Mesendoderm (in vitro differentiated cells): ENCODE results near the gene ZNF722. TPM values are rescaled to one million over a fixed set of nuclear protein-coding genes. Genes with fewer than 3 reads are reported as not detected.
"Not testable (repeated sequence)": the region's sequence is repeated elsewhere in the genome, so short reads cannot be mapped to it uniquely, and the experiment has no call there.

Experiments
- DNase-seq: peaks from one replicate; pipeline ENCODE4 v3.0.0; 2013
- H2AK5ac ChIP-seq: 2 replicates; pipeline ENCODE4 v1.6.1; 2013; ENCODE audit warnings: low read length, inconsistent platforms
- H2BK120ac ChIP-seq: 2 replicates; pipeline ENCODE4 v1.6.1; 2013; ENCODE audit warnings: low read depth, mild to moderate bottlenecking, low read length, moderate library complexity, mixed read lengths
- H2BK15ac ChIP-seq: replicated peaks from 2 replicates; pipeline ENCODE4 v1.6.1; 2013; ENCODE audit warnings: low read depth, mild to moderate bottlenecking, moderate library complexity
- H2BK5ac ChIP-seq: 2 replicates; pipeline ENCODE4 v1.6.1; 2013; ENCODE audit warnings: low read length, inconsistent platforms
- H3K18ac ChIP-seq: 2 replicates; pipeline ENCODE4 v1.6.1; 2013; ENCODE audit warnings: mild to moderate bottlenecking, low read length, mixed read lengths
- H3K23ac ChIP-seq: one replicate; pipeline ENCODE4 v1.6.1; 2013; ENCODE audit warnings: low read length
- H3K27ac ChIP-seq: 2 replicates; pipeline ENCODE4 v1.5.1; 2013; ENCODE audit warnings: low read depth, mild to moderate bottlenecking, inconsistent platforms, low read length, moderate library complexity
- H3K27me3 ChIP-seq: 2 replicates; pipeline ENCODE4 v1.6.1; 2013; ENCODE audit warnings: low read length, control low read depth, mild to moderate bottlenecking, inconsistent platforms; ENCODE audit not compliant: insufficient read depth, poor library complexity
- H3K36me3 ChIP-seq: 2 replicates; pipeline ENCODE4 v1.6.1; 2013; ENCODE audit warnings: low read length, inconsistent platforms; ENCODE audit not compliant: control insufficient read depth, insufficient read depth
- H3K4ac ChIP-seq: one replicate; pipeline ENCODE4 v1.6.1; 2013; ENCODE audit warnings: low read depth, mild to moderate bottlenecking, low read length, moderate library complexity
- H3K4me1 ChIP-seq: 2 replicates; pipeline ENCODE4 v1.6.1; 2013; ENCODE audit warnings: low read depth, low read length, inconsistent platforms; ENCODE audit not compliant: control insufficient read depth
- H3K4me2 ChIP-seq: 2 replicates; pipeline ENCODE4 v1.6.1; 2013; ENCODE audit warnings: low read length
- H3K4me3 ChIP-seq: 2 replicates; pipeline ENCODE4 v1.5.1; 2013; ENCODE audit warnings: mild to moderate bottlenecking, low read length
- H3K56ac ChIP-seq: one replicate; pipeline ENCODE4 v1.6.1; 2013; ENCODE audit warnings: low read length
- H3K79me1 ChIP-seq: 2 replicates; pipeline ENCODE4 v1.6.1; 2013; ENCODE audit warnings: low read length, inconsistent platforms
- H3K79me2 ChIP-seq: 2 replicates; pipeline ENCODE4 v1.6.1; 2013; ENCODE audit warnings: mild to moderate bottlenecking, low read length; ENCODE audit not compliant: control insufficient read depth, insufficient read depth
- H3K9ac ChIP-seq: 2 replicates; pipeline ENCODE4 v1.6.1; 2013; ENCODE audit warnings: low read length, inconsistent platforms
- H4K5ac ChIP-seq: one replicate; pipeline ENCODE4 v1.6.1; 2013; ENCODE audit warnings: low read length
- H4K8ac ChIP-seq: one replicate; pipeline ENCODE4 v1.6.1; 2013; ENCODE audit warnings: low read depth, mild to moderate bottlenecking, control low read depth, low read length, moderate library complexity
- WGBS: extraction: QIAGEN DNeasy Blood & Tissue Kit; methylation state at CpG from one replicate; pipeline ENCODE4 v1.1.7; 2013; ENCODE audit warnings: low lambda C conversion rate, missing lambda C conversion rate; ENCODE audit not compliant: insufficient coverage; ENCODE audit errors: extremely low coverage; 5-methylcytosine and 5-hydroxymethylcytosine counted together
- polyA plus RNA-seq, 2 experiments: library from polyadenylated mRNA; stranded (reverse); fragments of 200-250 nt; gene quantifications; one replicate each; pipeline ENCODE4 v1.2.3, GENCODE V29; 2013

Gene ZNF722
- not detected for polyA plus RNA-seq (2013, experiment 1 of 2)
- polyA plus RNA-seq (2013, experiment 2 of 2), result not detected

DNA sequence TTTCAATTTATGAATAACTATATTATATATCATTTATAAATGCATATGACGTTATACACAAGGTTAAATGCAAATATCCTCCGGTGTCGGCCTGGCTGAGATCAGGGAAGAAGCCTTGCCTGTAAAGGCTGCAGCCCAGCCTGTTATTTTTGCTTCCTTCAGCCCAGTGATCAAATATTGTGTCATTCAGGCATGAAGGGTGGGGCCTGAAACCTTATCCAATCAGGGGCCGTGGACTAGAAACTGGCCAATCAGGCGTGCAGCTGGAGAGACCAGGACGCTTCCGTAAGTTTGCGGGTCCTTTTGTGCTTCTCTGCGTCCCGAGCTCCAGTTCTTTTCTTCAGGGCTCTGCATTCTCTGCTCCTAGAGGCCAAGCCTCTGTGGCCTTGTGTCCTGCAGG lies at the start of gene ZNF722:
Gene ZNF722, plus strand, starts transcription at position 301 of the 400 bp plus-strand sequence. CDS start 113 bp downstream, outside the sequence.
- H2BK15ac ChIP-seq, result no peak within 1 kb of the TSS
- H3K9ac ChIP-seq, result no peak within 1 kb of the TSS
- no peak within 1 kb of the TSS for H3K4me2 ChIP-seq
- no peaks in the 10 kb centered on the region for H3K4me1 ChIP-seq
- no peak within 1 kb of the TSS for H2BK120ac ChIP-seq
- H3K4me3 ChIP-seq, result no peak within 1 kb of the TSS
- WGBS, result no CpG with 5 or more reads among the region's 10 CpGs
- no peaks in the 10 kb centered on the region for H3K36me3 ChIP-seq
- H3K79me2 ChIP-seq, result no peaks in the 10 kb centered on the region
- H2AK5ac ChIP-seq, result no peak within 1 kb of the TSS
- no peaks in the 10 kb centered on the region for H3K27me3 ChIP-seq
- H3K56ac ChIP-seq, result no peak within 1 kb of the TSS
- H2BK5ac ChIP-seq, result no peak within 1 kb of the TSS
- no peaks in the 10 kb centered on the region for H3K79me1 ChIP-seq
- H3K18ac ChIP-seq, result no peak within 1 kb of the TSS
- H4K8ac ChIP-seq, result no peak within 1 kb of the TSS
- no peak within 1 kb of the TSS for H3K27ac ChIP-seq
- H4K5ac ChIP-seq, result no peak within 1 kb of the TSS
- no peak for DNase-seq
- no peak within 1 kb of the TSS for H3K23ac ChIP-seq
- H3K4ac ChIP-seq, result no peak within 1 kb of the TSS

DNA sequence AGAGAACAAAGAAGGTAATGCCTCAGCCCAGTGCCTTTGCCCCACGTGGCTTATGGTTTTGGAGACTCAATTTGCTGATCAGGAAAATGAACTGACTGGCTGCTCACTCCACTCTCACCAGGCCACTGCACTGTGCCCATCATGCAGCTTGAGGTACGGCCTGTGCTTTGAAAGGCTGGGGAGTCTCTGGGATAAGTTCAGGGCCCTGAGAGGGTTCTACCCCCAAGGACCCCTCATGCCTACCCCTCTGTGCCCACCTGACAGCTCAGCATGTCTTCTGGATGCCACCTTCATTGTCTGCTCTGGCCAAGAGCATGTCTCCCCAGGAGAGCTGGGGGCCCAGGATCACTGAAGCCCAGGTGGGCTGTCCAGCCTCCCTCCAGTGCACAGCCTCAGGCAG lies 45.5 kb upstream of the ZNF722 start:
- Histone ChIP-seq H3K4ac (no peak overlapping the region), H2BK15ac (no peak overlapping the region), H4K5ac (no peak overlapping the region), H4K8ac (no peak overlapping the region), H3K27me3 (no peaks in the 10 kb centered on the region), H3K56ac (no peak overlapping the region), H3K36me3 (no peaks in the 10 kb centered on the region), H3K18ac (no peak overlapping the region), H3K79me1 (no peaks in the 10 kb centered on the region), H3K4me1 (no peaks in the 10 kb centered on the region), H2AK5ac (no peak overlapping the region), H2BK120ac (no peak overlapping the region), H3K27ac (no peak overlapping the region), H3K4me3 (no peak overlapping the region), H3K4me2 (no peak overlapping the region), H3K79me2 (no peaks in the 10 kb centered on the region), H3K9ac (no peak overlapping the region), H2BK5ac (no peak overlapping the region), H3K23ac (no peak overlapping the region)
- no CpG with 5 or more reads among the region's 2 CpGs for WGBS
- DNase-seq, result no peak

DNA sequence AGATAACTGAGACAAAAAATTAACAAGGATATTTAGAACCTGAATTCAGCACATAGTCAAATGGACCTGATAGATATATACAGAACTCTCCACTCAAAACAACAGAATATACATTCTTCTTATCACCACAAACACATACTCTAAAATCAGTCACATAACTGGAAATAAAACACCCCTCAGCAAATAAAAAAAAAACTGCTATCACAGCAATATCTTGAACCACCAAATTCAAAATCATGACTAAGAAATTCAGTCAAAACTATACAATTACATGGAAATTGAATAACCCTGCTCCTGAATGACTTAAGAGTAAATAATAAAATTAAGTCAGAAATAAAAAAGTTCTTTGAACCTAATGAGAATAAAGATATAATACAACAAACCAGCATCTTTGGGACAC lies 30.0 kb upstream of the ZNF722 start:
- Histone ChIP-seq H3K79me1 (no peaks in the 10 kb centered on the region), H3K4me3 (no peak overlapping the region), H2BK5ac (no peak overlapping the region)

DNA sequence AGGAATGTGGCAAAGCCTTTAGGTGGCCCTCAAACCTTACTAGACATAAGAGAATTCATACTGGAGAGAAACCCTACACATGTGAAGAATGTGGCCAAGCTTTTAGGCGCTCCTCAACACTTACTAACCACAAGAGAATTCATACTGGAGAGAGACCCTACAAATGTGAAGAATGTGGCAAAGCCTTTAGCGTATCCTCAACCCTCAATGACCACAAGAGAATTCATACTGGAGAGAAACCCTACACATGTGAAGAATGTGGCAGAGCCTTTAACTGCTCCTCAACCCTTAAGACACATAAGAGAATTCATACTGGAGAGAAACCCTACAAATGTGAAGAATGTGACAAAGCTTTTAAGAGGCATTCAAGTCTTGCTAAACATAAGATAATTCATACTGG lies 16.8 kb downstream of the ZNF722 start:
- H3K4me1 ChIP-seq, H2BK5ac ChIP-seq, H3K9ac ChIP-seq, H3K4me2 ChIP-seq, H3K56ac ChIP-seq, H3K4ac ChIP-seq, H3K23ac ChIP-seq, H3K36me3 ChIP-seq, H2BK120ac ChIP-seq, H3K18ac ChIP-seq, H4K5ac ChIP-seq, H2BK15ac ChIP-seq, H2AK5ac ChIP-seq, H3K79me1 ChIP-seq, H3K4me3 ChIP-seq, DNase-seq, H3K27me3 ChIP-seq, H3K79me2 ChIP-seq, H3K27ac ChIP-seq, H4K8ac ChIP-seq: not testable (repeated sequence)
- WGBS, result no CpG with 5 or more reads among the region's 2 CpGs

More for the DNA sequence above, 30.0 kb upstream of the ZNF722 start:
- no peak overlapping the region for H3K4ac ChIP-seq
- H3K56ac ChIP-seq, result no peak overlapping the region
- H4K5ac ChIP-seq, result no peak overlapping the region
- no peaks in the 10 kb centered on the region for H3K4me1 ChIP-seq
- H3K9ac ChIP-seq, result no peak overlapping the region
- no peak for DNase-seq
- no peak overlapping the region for H2AK5ac ChIP-seq
- H3K4me2 ChIP-seq, result no peak overlapping the region
- no peak overlapping the region for H2BK15ac ChIP-seq
- H3K36me3 ChIP-seq, result no peaks in the 10 kb centered on the region
- H3K23ac ChIP-seq, result no peak overlapping the region
- H3K27me3 ChIP-seq, result no peaks in the 10 kb centered on the region
- no peak overlapping the region for H3K27ac ChIP-seq
- no peaks in the 10 kb centered on the region for H3K79me2 ChIP-seq
- no peak overlapping the region for H2BK120ac ChIP-seq
- no peak overlapping the region for H3K18ac ChIP-seq
- no peak overlapping the region for H4K8ac ChIP-seq

DNA sequence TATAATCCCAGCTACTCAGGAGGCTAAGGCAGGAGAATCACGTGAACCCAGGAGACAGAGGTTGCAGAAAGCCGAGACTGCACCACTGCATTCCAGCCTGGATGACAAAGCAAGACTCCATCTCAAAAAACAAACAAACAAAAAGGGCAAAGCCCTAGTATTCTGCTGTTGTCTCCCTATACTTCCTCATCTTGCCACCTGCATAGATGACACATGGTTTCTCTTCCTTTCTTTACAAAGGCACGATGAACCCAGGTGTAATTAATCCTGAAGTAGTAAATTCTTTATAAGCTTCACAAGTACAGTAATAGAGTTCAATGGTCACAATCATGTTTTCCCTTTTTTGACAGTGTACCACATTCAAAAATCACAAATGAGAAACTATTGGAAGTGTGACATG lies 36.7 kb downstream of the ZNF722 start:
- no peak overlapping the region for H4K8ac ChIP-seq
- no peaks in the 10 kb centered on the region for H3K27me3 ChIP-seq
- H4K5ac ChIP-seq, result no peak overlapping the region
- no peaks in the 10 kb centered on the region for H3K36me3 ChIP-seq
- H3K4me1 ChIP-seq, result no peaks in the 10 kb centered on the region
- no peak overlapping the region for H2AK5ac ChIP-seq
- H2BK120ac ChIP-seq, result no peak overlapping the region
- DNase-seq, result no peak
- H2BK15ac ChIP-seq, result no peak overlapping the region
- H3K9ac ChIP-seq, result no peak overlapping the region
- no peak overlapping the region for H3K4me3 ChIP-seq
- no peak overlapping the region for H3K4me2 ChIP-seq
- no peak overlapping the region for H3K4ac ChIP-seq
- H3K79me2 ChIP-seq, result no peaks in the 10 kb centered on the region
- no peak overlapping the region for H2BK5ac ChIP-seq
- no peaks in the 10 kb centered on the region for H3K79me1 ChIP-seq
- no CpG with 5 or more reads among the region's 3 CpGs for whole genome bisulfite sequencing
- H3K27ac ChIP-seq, result no peak overlapping the region
- no peak overlapping the region for H3K56ac ChIP-seq
- no peak overlapping the region for H3K18ac ChIP-seq
- H3K23ac ChIP-seq, result no peak overlapping the region

DNA sequence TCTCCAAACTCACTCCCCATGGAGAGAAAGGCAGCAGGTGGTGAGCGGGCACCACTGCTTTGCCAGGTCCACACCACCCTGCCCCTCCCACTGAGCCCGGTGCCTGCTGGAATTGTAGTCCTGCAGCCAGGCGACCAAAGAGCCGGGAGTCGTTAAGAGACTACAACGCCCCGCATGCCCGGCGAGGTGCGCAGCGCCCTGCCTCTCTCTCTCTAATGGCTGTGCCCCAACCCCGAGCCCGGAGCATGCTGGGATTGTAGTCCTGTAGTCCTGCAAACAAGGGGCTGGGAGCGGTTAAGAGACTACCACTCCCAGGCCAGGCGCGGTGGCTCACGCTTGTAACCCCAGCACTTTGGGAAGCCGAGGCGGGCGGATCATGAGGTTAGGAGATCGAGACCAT lies 38.4 kb downstream of the ZNF722 start:
- DNase-seq, result no peak
- H3K4me1 ChIP-seq, result no peaks in the 10 kb centered on the region
- H2BK5ac ChIP-seq, result no peak overlapping the region
- H3K27ac ChIP-seq, result no peak overlapping the region
- H3K79me1 ChIP-seq, result no peaks in the 10 kb centered on the region
- H3K23ac ChIP-seq, result no peak overlapping the region
- no peak overlapping the region for H4K8ac ChIP-seq
- H3K4me2 ChIP-seq, result no peak overlapping the region
- H2BK120ac ChIP-seq, result no peak overlapping the region
- no peak overlapping the region for H3K18ac ChIP-seq
- H3K79me2 ChIP-seq, result no peaks in the 10 kb centered on the region
- H2AK5ac ChIP-seq, result no peak overlapping the region
- H3K9ac ChIP-seq, result no peak overlapping the region
- no peak overlapping the region for H4K5ac ChIP-seq
- no peaks in the 10 kb centered on the region for H3K27me3 ChIP-seq
- no peaks in the 10 kb centered on the region for H3K36me3 ChIP-seq
- no peak overlapping the region for H3K4me3 ChIP-seq
- H3K56ac ChIP-seq, result no peak overlapping the region
- H2BK15ac ChIP-seq, result no peak overlapping the region
- WGBS, result no CpG with 5 or more reads among the region's 21 CpGs
- no peak overlapping the region for H3K4ac ChIP-seq
